K562 (cell line): Measurements from ENCODE around the gene UTS2R. TPM values are rescaled to one million over a fixed set of nuclear protein-coding genes. Genes with fewer than 3 reads are reported as not detected.

Experiments
- ARID3A ChIP-seq: IDR thresholded peaks from 2 replicates; pipeline ENCODE4 v1.6.1; 2012; ENCODE audit warnings: low read depth, low read length, improper control_type of control experiment, borderline replicate concordance
- CBX8 ChIP-seq: fragments of 200-600 bp; sonication (generic); IDR thresholded peaks from 2 replicates; pipeline ENCODE4 v1.6.1; 2012; ENCODE audit warnings: borderline replicate concordance, mixed run types, low read depth, mild to moderate bottlenecking, moderate library complexity, mixed read lengths, low read length, control low read depth, inconsistent platforms; ENCODE audit not compliant: poor library complexity, severe bottlenecking; ENCODE audit errors: extremely low read depth
- CHAMP1 ChIP-seq: fragments of 450-650 bp; IDR thresholded peaks from 2 replicates; pipeline ENCODE4 v1.6.1; 2016; ENCODE audit warnings: mild to moderate bottlenecking
- ETV1 ChIP-seq: fragments of 450-650 bp; conservative IDR thresholded peaks from 2 replicates; pipeline ENCODE4 v1.6.1; 2016; ENCODE audit warnings: missing genetic modification characterization, control low read depth, low read depth, missing compliant biosample characterization
- HEY1 ChIP-seq: fragments of 250-450 bp; sonication (Bioruptor Pico); IDR thresholded peaks from 2 replicates; pipeline ENCODE4 v1.5.0; 2020; ENCODE audit warnings: mild to moderate bottlenecking, moderate library complexity, borderline replicate concordance
- IFI16 ChIP-seq: fragments of 250-450 bp; sonication (Bioruptor Pico); IDR thresholded peaks from 2 replicates; pipeline ENCODE4 v2.1.2; 2022; ENCODE audit warnings: mild to moderate bottlenecking, inconsistent platforms
- MAZ ChIP-seq, 2 experiments: fragments of 450-650 bp in 1 of 2; sonication (generic) in 1 of 2; formaldehyde crosslinking; IDR thresholded peaks in 1 of 2; conservative IDR thresholded peaks in 1 of 2; 2 replicates each; pipeline versions ENCODE4 v1.4.0 to v1.5.0; 2020; ENCODE audit warnings: mild to moderate bottlenecking in 1 of 2, missing genetic modification reagents in 1 of 2
- MIER1 ChIP-seq: fragments of 450-650 bp; IDR thresholded peaks from 2 replicates; pipeline ENCODE4 v1.6.1; 2016; ENCODE audit warnings: antibody characterized with exemption, mild to moderate bottlenecking, low read depth
- MTA1 ChIP-seq: fragments of 450-650 bp; IDR thresholded peaks from 2 replicates; pipeline ENCODE4 v1.6.1; 2017; ENCODE audit warnings: borderline replicate concordance
- SIN3A ChIP-seq, 2 experiments: fragments of 150-350 bp in 1 of 2; IDR thresholded peaks; 2 replicates each; pipeline ENCODE4 v1.6.1; 2011 to 2016; ENCODE audit warnings: borderline replicate concordance in 2 of 2, low read depth in 2 of 2, low read length in 2 of 2, mild to moderate bottlenecking in 2 of 2, moderate library complexity in 2 of 2; ENCODE audit not compliant: control insufficient read depth in 1 of 2
- SMC3 ChIP-seq: conservative IDR thresholded peaks from 2 replicates; pipeline ENCODE4 v1.6.1; 2011; ENCODE audit warnings: low read depth, low read length, improper control_type of control experiment; ENCODE audit not compliant: insufficient read depth
- TCFL5 ChIP-seq: fragments of 250-450 bp; sonication (Bioruptor Pico); conservative IDR thresholded peaks from 2 replicates; pipeline ENCODE4 v1.6.1; 2021; ENCODE audit warnings: mild to moderate bottlenecking, moderate library complexity, matching md5 sums
- ZBED1 ChIP-seq: IDR thresholded peaks from 2 replicates; pipeline ENCODE4 v1.6.1; 2014
- ZBTB5 ChIP-seq: fragments of 450-650 bp; IDR thresholded peaks from 2 replicates; pipeline ENCODE4 v1.6.1; 2017; ENCODE audit warnings: antibody characterized with exemption
- ZBTB9 ChIP-seq: fragments of 450-650 bp; formaldehyde crosslinking; IDR thresholded peaks from 2 replicates; pipeline ENCODE4 v1.4.0; 2020; ENCODE audit warnings: mild to moderate bottlenecking, moderate library complexity
- ZNF431 ChIP-seq: sonication (generic); formaldehyde crosslinking; IDR thresholded peaks from 2 replicates; pipeline ENCODE4 v1.8.0; 2022; ENCODE audit warnings: mild to moderate bottlenecking, missing genetic modification reagents
- ZNF551 ChIP-seq: fragments of 250-450 bp; sonication (Bioruptor Pico); IDR thresholded peaks from 2 replicates; pipeline ENCODE4 v1.5.0; 2021; ENCODE audit warnings: mild to moderate bottlenecking, moderate library complexity
- ZNF589 ChIP-seq: fragments of 200-800 bp; sonication (Bioruptor generic); IDR thresholded peaks from 2 replicates; pipeline ENCODE4 v1.6.1; 2016; ENCODE audit warnings: low read depth, missing genetic modification characterization, missing compliant biosample characterization
- polyA plus RNA-seq, 8 experiments: library from polyadenylated mRNA; depleted of rRNA in 4 of 8; stranded (reverse) in 5 of 8; unstranded in 3 of 8; fragments of >200 nt; fragmentation: Nextera tagmentation in 2 of 8; fragmentation: Illumina TruSeq in 1 of 8; extraction: Ambion mirVana in 2 of 8; extraction: Trizol in 1 of 8; gene quantifications; 2 replicates each; pipeline versions ENCODE4 v1.2.1 to v1.2.3, GENCODE V29; 2011 to 2014; ENCODE audit warnings: inconsistent platforms in 1 of 8, missing spikeins in 1 of 8
- total RNA-seq, 7 experiments: library from RNA; depleted of rRNA in 6 of 7; stranded (reverse); fragments of >200 nt in 6 of 7; fragmentation: Illumina TruSeq in 2 of 7; extraction: Trizol in 2 of 7; gene quantifications; 2 replicates each; pipeline versions ENCODE4 v1.2.1 to v1.2.3, GENCODE V29; 2011 to 2021; ENCODE audit warnings: low replicate concordance in 1 of 7

Gene UTS2R
- total and polyA plus RNA-seq, 9 of the 15 experiments (the other 6 are each of a cell fraction or from before 2014, with no cell fraction given), result 0.22 TPM; not detected in 8

GRCh38 chr17:82338858-82339633, 32.5 kb upstream of the UTS2R start (continued):
- TF ChIP-seq SIN3A (IDR thresholded peaks at IDR 0.05; ENCODE audit: borderline replicate concordance in 2 of 2, control insufficient read depth in 1 of 2, low read depth in 2 of 2, low read length in 2 of 2) (no peak), MTA1 (0 out of 2 replicates have a peak, but pooled peaks have one; percentile 16), ZNF551 (CRISPR knock-in tag) (no peak), ZNF589 (CRISPR knock-in tag) (no peak), ZBTB5 (no peak), ARID3A (peak; percentile 76; the same call in 1 of the 2 replicates), ZNF431 (no peak), CBX8 (no peak), ETV1 (tag) (no peak), ZBED1 (no peak), ZBTB9 (CRISPR knock-in tag) (peak; percentile 99), MIER1 (no peak), IFI16 (CRISPR knock-in tag) (no peak), SMC3 (no peak), CHAMP1 (no peak), HEY1 (CRISPR knock-in tag) (no peak), TCFL5 (CRISPR knock-in tag) (no peak), MAZ (CRISPR knock-in tag; conservative IDR thresholded peaks at IDR 0.05 in 1 of 2, IDR thresholded peaks at IDR 0.05 in 1 of 2) (peak in 1 of 2 experiments; percentile 37; a peak in 1 of 4 replicates)
